ENCODE results near the gene AGXT2.

- TF ChIP-seq GLIS3 (CRISPR knock-in tag; IDR thresholded peaks at IDR 0.05) (no peak), ZNF8 (CRISPR knock-in tag; IDR thresholded peaks at IDR 0.05) (no peak), ARNTL (CRISPR knock-in tag; IDR thresholded peaks at IDR 0.05; ENCODE audit: borderline replicate concordance, low read depth) (no peak), ZFP3 (CRISPR knock-in tag; IDR thresholded peaks at IDR 0.05) (no peak), PATZ1 (CRISPR knock-in tag; IDR thresholded peaks at IDR 0.05; ENCODE audit: borderline replicate concordance) (no peak), POU6F1 (CRISPR knock-in tag; IDR thresholded peaks at IDR 0.05; ENCODE audit: borderline replicate concordance, low read depth) (no peak), CREB5 (CRISPR knock-in tag; IDR thresholded peaks at IDR 0.05; ENCODE audit: low read depth) (no peak), RARB (CRISPR knock-in tag; IDR thresholded peaks at IDR 0.05) (no peak), ISL1 (CRISPR knock-in tag; IDR thresholded peaks at IDR 0.05) (no peak)
Measured at GRCh38 chr5:35009657-35010056, 38.1 kb downstream of the AGXT2 start.
